ENCODE results near the gene SLCO3A1. TPM values are rescaled to one million over a fixed set of nuclear protein-coding genes. Genes with fewer than 3 reads are reported as not detected.
A peak's percentile ranks its signal among the peaks of the same experiment; 100 is the strongest.

The SLCO3A1 gene
- total RNA-seq, 4 donors from 2014 or later = 10.9 to 18.1 (median 14.2) TPM

DNA sequence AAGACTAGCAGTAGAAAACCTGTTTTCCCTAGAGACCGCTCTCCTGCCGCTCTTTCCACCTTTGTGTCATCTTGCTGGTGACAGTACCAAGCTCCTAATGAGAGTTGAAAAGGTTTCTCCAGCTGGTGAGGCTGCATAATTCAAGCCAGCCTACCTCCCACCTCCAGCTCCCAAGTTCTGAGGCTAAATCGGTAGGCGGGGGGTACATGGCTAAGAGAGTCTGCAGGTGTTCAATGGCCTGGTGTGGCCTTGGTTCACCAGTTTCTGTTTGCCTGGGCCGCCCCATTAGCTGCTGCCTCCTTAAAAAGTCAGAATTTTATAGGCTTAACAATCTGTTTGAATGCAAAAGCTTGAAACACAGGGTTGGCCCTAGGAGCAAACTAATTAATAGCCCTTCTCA, 262.8 kb downstream of the SLCO3A1 start:
- WGBS, 2 donors = 82 to 85% methylated on average over 5 of the region's 5 CpGs
- peaks cover 0 to 12% (median 0%) of the 10 kb centered on the region in 3 donors for H3K4me1 ChIP-seq

DNA sequence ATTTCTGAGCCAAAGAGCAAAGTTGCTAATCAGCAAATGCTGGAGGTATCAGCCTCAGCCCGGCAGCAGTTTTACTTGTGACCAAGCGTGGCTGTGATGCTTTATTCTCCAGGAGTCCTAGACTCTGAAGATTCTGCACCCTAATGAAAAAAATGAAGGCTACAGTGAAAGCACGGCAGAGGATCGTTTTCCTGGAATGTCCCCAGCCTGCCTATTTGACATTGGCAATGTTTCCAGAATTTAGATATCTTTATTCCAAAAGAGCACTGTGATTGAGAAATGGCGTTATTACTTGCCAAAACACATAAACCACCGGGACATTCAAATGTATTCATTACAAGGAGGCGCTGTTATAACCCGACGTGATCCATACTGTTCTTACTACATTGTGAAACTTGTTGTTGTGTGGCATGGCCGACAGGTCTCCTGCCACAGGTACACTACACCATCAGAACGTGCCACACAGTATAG, 263.8 kb downstream of the SLCO3A1 start:
- Histone ChIP-seq H3K36me3 (peaks cover 0 to 53% (median 4%) of the 10 kb centered on the region in 3 donors), H3K27me3 (no peaks in the 10 kb centered on the region), H3K4me3 (no peak overlapping the region), H3K9me3 (no peaks in the 10 kb centered on the region), H3K4me1 (peaks cover 0 to 12% (median 0%) of the 10 kb centered on the region in 3 donors), H3K27ac (no peak overlapping the region)
- intact Hi-C loops (cut with DNase I) = no loop called here
- DNase-seq = no peak
- WGBS, 2 donors = 34 to 43% methylated on average over 11 of the region's 11 CpGs
- no peak for TF ChIP-seq POLR2A (IDR thresholded peaks at IDR 0.05)
- TF ChIP-seq, protein P1, sequence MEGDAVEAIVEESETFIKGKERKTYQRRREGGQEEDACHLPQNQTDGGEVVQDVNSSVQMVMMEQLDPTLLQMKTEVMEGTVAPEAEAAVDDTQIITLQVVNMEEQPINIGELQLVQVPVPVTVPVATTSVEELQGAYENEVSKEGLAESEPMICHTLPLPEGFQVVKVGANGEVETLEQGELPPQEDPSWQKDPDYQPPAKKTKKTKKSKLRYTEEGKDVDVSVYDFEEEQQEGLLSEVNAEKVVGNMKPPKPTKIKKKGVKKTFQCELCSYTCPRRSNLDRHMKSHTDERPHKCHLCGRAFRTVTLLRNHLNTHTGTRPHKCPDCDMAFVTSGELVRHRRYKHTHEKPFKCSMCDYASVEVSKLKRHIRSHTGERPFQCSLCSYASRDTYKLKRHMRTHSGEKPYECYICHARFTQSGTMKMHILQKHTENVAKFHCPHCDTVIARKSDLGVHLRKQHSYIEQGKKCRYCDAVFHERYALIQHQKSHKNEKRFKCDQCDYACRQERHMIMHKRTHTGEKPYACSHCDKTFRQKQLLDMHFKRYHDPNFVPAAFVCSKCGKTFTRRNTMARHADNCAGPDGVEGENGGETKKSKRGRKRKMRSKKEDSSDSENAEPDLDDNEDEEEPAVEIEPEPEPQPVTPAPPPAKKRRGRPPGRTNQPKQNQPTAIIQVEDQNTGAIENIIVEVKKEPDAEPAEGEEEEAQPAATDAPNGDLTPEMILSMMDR (IDR thresholded peaks at IDR 0.05) = no peak

More for the DNA sequence above, 262.8 kb downstream of the SLCO3A1 start:
- intact Hi-C loops (cut with DNase I) = no loop called here
- no peaks in the 10 kb centered on the region for H3K27me3 ChIP-seq
- no peak for TF ChIP-seq POLR2A (IDR thresholded peaks at IDR 0.05)
- TF ChIP-seq, protein P1 (IDR thresholded peaks at IDR 0.05) = no peak
- DNase-seq = no peak
- no peak overlapping the region for H3K4me3 ChIP-seq
- H3K9me3 ChIP-seq = no peaks in the 10 kb centered on the region
- no peak overlapping the region for H3K27ac ChIP-seq
- H3K36me3 ChIP-seq = peaks cover 0 to 45% (median 4%) of the 10 kb centered on the region in 3 donors

DNA sequence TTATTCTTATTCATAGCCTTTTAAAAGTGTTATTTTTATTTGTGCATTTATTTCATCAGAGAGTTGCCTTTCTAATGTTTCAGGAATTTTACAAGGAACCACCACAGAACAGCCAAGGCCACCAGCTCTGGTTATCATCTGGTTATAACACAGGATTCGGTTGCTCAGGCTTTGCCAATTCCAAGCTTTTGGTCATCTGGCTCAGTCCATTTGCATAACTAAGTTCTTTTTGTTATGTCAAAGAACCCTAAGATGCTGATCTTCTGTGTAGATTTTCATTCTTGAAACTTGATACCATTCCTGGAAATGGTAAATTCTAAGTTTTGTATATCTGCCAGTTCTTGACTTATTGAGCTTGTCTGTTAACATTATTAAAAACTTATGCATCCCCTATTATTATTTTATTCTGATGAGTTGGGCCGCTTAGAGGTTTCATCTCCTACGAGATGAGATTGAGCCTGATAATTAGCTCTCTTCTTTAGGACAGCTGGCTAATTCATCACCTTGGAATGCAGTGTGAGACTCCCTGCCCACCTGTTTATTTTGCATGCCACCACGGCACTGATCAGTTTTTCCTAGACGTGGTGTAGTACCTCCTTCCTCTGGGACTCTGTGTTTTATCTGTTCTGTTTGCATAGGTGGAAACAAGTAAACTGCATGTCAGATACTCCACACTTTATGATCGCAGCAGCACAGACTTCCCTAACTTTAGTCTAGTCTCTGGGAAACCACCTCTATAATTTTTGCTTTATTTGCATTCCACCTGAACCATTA, 264.8 kb downstream of the SLCO3A1 start:
- WGBS, 2 donors = 66 to 73% methylated on average over 6 of the region's 6 CpGs
- Histone ChIP-seq H3K9me3 (no peaks in the 10 kb centered on the region), H3K27ac (no peak overlapping the region), H3K27me3 (no peaks in the 10 kb centered on the region), H3K4me3 (no peak overlapping the region), H3K4me1 (peaks cover 0 to 12% (median 0%) of the 10 kb centered on the region in 3 donors), H3K36me3 (peaks cover 0 to 53% (median 4%) of the 10 kb centered on the region in 3 donors)
- no peak for DNase-seq
- intact Hi-C loops (cut with DNase I) = no loop called here
- TF ChIP-seq, protein P1 (IDR thresholded peaks at IDR 0.05) = no peak
- TF ChIP-seq POLR2A (IDR thresholded peaks at IDR 0.05) = no peak

DNA sequence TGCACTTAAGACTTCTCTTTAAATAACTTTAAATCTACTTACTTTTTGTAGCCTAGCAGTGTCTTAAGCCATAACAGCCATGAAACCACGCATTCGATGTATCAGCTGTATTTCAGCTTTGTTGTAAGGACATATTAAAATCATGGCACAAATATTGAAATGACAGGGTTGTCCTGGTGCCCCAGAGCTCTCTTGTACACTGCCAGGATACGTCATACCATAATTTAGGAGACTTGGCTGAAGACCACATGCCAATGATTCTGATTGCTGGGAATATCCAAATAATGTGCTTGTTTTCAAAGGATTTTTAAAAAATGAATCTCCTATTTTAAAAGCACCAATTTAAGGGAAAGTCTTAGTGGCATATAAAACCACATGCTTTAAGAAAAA, 265.4 kb downstream of the SLCO3A1 start:
- Histone ChIP-seq H3K4me3 (no peak overlapping the region), H3K27ac (no peak overlapping the region), H3K36me3 (peaks cover 0 to 48% (median 4%) of the 10 kb centered on the region in 3 donors), H3K9me3 (no peaks in the 10 kb centered on the region), H3K27me3 (no peaks in the 10 kb centered on the region), H3K4me1 (peaks cover 0 to 12% (median 0%) of the 10 kb centered on the region in 3 donors)
- intact Hi-C loops (cut with DNase I) = no loop called here
- TF ChIP-seq POLR2A (IDR thresholded peaks at IDR 0.05) = no peak
- TF ChIP-seq, protein P1 (IDR thresholded peaks at IDR 0.05) = no peak
- 84 to 90% methylated on average over 3 of the region's 3 CpGs for WGBS, 2 donors
- DNase-seq = no peak

DNA sequence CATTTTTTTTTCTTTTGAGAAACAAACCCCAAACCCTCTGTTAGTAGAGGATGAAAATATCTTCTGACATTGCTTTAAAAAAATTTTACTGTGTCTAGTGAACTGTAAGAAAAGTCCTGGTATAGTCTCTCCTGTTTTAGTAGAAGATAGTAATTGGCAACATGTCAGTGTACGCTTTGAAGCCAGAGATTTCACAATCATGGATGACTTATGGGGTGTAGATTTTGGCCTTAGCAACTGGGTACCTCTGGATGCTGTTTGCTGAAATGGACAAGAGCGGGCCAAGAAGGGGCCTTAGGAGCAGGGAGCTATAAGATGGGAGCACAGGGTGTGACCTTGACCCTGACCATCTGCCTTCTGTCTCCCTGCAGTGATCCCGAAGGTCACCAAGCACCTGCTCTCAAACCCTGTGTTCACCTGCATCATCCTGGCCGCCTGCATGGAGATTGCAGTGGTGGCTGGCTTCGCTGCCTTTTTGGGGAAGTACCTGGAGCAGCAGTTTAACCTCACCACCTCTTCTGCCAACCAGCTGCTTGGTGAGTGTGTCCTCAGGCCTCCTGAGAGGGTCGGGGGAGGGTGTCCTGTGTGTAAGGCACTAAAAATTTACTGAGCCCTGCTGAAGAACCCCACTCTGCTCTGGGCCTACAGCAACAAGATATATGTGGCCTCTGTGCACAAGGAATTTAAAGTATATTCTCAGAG, 266.7 kb downstream of the SLCO3A1 start:
- TF ChIP-seq POLR2A (IDR thresholded peaks at IDR 0.05) = no peak
- TF ChIP-seq, protein P1 (IDR thresholded peaks at IDR 0.05) = no peak
- Histone ChIP-seq H3K4me1 (peaks cover 0 to 12% (median 0%) of the 10 kb centered on the region in 3 donors), H3K27ac (peak overlapping the region in 1 of 4 donors; percentile 5), H3K36me3 (peaks cover 0 to 48% (median 4%) of the 10 kb centered on the region in 3 donors), H3K9me3 (no peaks in the 10 kb centered on the region), H3K4me3 (no peak overlapping the region), H3K27me3 (no peaks in the 10 kb centered on the region)
- intact Hi-C loops (cut with DNase I) = no loop called here
- no peak for DNase-seq
- 71 to 72% methylated on average over 5 of the region's 6 CpGs for WGBS, 2 donors
